ENCODE data around the gene TMEM14C. TPM values are rescaled to one million over a fixed set of nuclear protein-coding genes. Genes with fewer than 3 reads are reported as not detected.
A peak's percentile ranks its signal among the peaks of the same experiment; 100 is the strongest.

Gene TMEM14C
- total RNA-seq, 4 donors from 2014 or later = 87.9 to 136 (median 116) TPM

DNA sequence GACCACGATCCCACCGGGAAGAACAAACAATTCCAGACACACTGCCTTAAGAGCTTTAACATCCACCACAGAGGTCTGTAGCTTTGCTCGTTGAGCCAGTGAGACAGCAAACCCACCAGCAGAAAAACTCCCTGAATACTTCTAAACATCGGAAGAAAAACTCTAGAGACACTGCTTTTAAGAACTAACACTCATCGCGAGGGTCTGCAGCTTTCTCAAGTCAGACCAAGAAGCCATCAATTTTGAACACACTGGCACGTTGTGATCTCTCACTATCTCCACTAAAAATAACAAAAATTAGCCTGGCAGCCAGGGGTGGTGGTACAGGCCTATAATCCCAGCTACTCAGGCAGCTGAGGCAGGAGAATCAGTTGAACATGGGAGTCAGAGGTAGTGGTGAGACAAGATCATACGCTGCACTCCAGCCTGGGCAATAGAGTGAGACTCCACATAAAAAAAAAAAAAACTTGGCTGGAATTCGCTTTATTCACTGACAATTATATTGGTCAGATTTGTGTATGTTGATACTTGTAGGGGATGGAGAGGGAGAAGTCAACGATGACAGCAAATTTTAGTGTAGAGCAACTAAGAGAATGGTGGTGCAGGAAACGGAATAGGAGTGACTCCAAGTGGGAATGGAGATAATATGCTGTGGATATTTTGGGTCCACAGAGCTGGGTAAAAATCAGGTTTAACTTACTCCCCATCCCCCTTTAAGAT lies 860 bp upstream of the TMEM14C start:
- Histone ChIP-seq H3K4me3 (peak overlapping the region; percentile 27 to 82 (median 64)), H3K27ac (peak overlapping the region; percentile 47 to 91 (median 88)), H3K36me3 (peaks cover 0 to 24% (median 0%) of the 10 kb centered on the region in 3 donors), H3K9me3 (no peaks in the 10 kb centered on the region), H3K27me3 (no peaks in the 10 kb centered on the region), H3K4me1 (peaks cover 0 to 52% (median 11%) of the 10 kb centered on the region in 4 donors)
- 62 to 63% methylated on average over 11 of the region's 11 CpGs for WGBS, 2 donors
- TF ChIP-seq, protein P1, sequence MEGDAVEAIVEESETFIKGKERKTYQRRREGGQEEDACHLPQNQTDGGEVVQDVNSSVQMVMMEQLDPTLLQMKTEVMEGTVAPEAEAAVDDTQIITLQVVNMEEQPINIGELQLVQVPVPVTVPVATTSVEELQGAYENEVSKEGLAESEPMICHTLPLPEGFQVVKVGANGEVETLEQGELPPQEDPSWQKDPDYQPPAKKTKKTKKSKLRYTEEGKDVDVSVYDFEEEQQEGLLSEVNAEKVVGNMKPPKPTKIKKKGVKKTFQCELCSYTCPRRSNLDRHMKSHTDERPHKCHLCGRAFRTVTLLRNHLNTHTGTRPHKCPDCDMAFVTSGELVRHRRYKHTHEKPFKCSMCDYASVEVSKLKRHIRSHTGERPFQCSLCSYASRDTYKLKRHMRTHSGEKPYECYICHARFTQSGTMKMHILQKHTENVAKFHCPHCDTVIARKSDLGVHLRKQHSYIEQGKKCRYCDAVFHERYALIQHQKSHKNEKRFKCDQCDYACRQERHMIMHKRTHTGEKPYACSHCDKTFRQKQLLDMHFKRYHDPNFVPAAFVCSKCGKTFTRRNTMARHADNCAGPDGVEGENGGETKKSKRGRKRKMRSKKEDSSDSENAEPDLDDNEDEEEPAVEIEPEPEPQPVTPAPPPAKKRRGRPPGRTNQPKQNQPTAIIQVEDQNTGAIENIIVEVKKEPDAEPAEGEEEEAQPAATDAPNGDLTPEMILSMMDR (IDR thresholded peaks at IDR 0.05) = no peak
- TF ChIP-seq POLR2A (IDR thresholded peaks at IDR 0.05) (no peak), EP300 (IDR thresholded peaks at IDR 0.05) (no peak)
- DNase-seq (ENCODE audit: low spot score in 2 of 2) = no peak

DNA sequence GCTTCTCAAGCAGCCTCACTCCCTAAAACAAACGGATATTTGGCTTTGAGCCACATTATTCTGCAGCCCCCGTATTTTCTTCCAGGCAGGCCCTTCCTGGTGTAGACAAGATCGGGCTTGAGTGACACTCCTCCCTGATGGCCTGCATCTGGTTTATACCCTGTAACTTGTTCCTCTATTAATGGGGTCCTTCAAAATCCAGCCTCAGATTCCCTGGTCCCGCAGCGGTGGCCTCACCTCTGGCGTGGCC lies 375 bp upstream of the TMEM14C start:
- TF ChIP-seq, protein P1 (IDR thresholded peaks at IDR 0.05) = no peak
- TF ChIP-seq EP300 (IDR thresholded peaks at IDR 0.05) (no peak), POLR2A (IDR thresholded peaks at IDR 0.05) (no peak)
- Histone ChIP-seq H3K36me3 (peaks cover 0 to 28% (median 0%) of the 10 kb centered on the region in 3 donors), H3K9me3 (no peaks in the 10 kb centered on the region), H3K4me1 (peaks cover 0 to 52% (median 11%) of the 10 kb centered on the region in 4 donors), H3K27me3 (no peaks in the 10 kb centered on the region), H3K4me3 (peak overlapping the region; percentile 27 to 82 (median 64)), H3K27ac (peak overlapping the region; percentile 47 to 91 (median 88))
- no peak for DNase-seq (ENCODE audit: low spot score in 2 of 2)
- 1 to 2% methylated on average over 6 of the region's 6 CpGs for WGBS, 2 donors

DNA sequence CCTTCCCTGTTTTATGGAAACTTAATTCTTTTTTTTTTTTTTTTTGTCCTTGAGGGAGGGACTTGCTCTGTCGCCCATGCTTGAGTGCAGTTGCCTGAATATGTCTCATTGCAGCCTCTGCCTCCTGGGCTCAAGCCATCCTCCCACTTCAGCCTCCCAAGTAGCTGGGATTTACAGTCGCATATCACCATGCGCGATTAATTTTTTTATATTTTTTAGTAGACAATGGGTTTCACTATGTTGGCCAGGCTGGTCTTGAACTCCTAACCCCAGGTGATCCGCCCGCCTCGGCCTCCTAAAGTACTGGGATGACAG lies 654 bp downstream of the TMEM14C start:
- Histone ChIP-seq H3K4me3 (peak overlapping the region; percentile 51 to 82 (median 66)), H3K4me1 (peaks cover 0 to 52% (median 11%) of the 10 kb centered on the region in 4 donors), H3K9me3 (no peaks in the 10 kb centered on the region), H3K27ac (peak overlapping the region in 3 of 4 donors; percentile 82 to 91 (median 89)), H3K27me3 (no peaks in the 10 kb centered on the region), H3K36me3 (peaks cover 0 to 39% (median 0%) of the 10 kb centered on the region in 3 donors)
- no peak for DNase-seq (ENCODE audit: low spot score in 2 of 2)
- TF ChIP-seq EP300 (IDR thresholded peaks at IDR 0.05) (no peak), POLR2A (IDR thresholded peaks at IDR 0.05) (no peak)
- TF ChIP-seq, protein P1 (IDR thresholded peaks at IDR 0.05) = no peak
- 13 to 17% methylated on average over 7 of the region's 7 CpGs for WGBS, 2 donors

DNA sequence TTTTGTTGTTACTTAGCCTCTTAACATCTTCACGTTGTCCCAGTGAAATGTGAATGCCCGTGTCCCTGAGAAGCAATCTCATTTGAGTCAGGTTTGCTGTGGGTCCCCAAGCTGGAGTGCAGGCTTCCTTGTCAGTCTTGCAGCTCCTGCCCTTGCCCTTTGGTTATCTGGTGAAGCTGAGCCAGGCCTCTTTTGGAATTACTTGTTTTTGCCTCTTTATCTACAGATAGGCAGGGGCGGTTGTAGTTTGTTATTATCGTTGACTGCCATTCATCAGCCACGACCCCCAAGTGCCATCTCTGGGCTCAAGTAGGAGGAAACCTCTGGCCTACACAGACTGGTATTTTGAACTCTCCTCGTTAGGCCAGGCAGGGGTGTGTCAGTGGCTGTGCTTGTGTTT lies 2.2 kb downstream of the TMEM14C start:
- 67 to 78% methylated on average over 6 of the region's 6 CpGs for WGBS, 2 donors
- TF ChIP-seq POLR2A (IDR thresholded peaks at IDR 0.05) = no peak
- TF ChIP-seq EP300 (IDR thresholded peaks at IDR 0.05) = no peak
- TF ChIP-seq, protein P1 (IDR thresholded peaks at IDR 0.05) = no peak
- no peaks in the 10 kb centered on the region for H3K27me3 ChIP-seq
- DNase-seq (ENCODE audit: low spot score in 2 of 2) = no peak
- no peaks in the 10 kb centered on the region for H3K9me3 ChIP-seq
- no peak overlapping the region for H3K27ac ChIP-seq
- peaks cover 0 to 47% (median 11%) of the 10 kb centered on the region in 4 donors for H3K4me1 ChIP-seq
- H3K4me3 ChIP-seq = no peak overlapping the region
- H3K36me3 ChIP-seq = peaks cover 0 to 54% (median 2%) of the 10 kb centered on the region in 3 donors

DNA sequence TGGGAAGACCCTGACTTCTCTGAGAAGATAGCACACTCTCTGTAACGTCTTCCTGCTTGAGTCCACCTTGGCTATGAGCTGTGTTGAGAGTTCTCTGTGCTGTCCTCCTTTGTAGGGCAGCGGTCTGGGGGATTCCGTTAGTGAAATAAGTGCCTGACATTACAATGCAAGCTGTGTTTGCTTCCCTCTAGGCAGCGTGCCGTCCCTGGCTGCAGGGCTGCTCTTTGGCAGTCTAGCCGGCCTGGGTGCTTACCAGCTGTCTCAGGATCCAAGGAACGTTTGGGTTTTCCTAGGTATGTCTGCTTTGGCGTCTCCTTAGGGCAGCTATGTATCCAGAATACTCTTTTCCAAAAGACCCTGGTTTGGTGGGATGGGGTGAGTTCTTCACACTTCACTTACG lies 2.8 kb downstream of the TMEM14C start:
- TF ChIP-seq, protein P1 (IDR thresholded peaks at IDR 0.05) = no peak
- TF ChIP-seq POLR2A (IDR thresholded peaks at IDR 0.05) (no peak), EP300 (IDR thresholded peaks at IDR 0.05) (no peak)
- no peak overlapping the region for H3K27ac ChIP-seq
- DNase-seq (ENCODE audit: low spot score in 2 of 2) = no peak
- no peaks in the 10 kb centered on the region for H3K9me3 ChIP-seq
- no peak overlapping the region for H3K4me3 ChIP-seq
- H3K36me3 ChIP-seq = peaks cover 0 to 61% (median 2%) of the 10 kb centered on the region in 3 donors
- no peaks in the 10 kb centered on the region for H3K27me3 ChIP-seq
- H3K4me1 ChIP-seq = peaks cover 0 to 47% (median 11%) of the 10 kb centered on the region in 4 donors
- WGBS, 2 donors = 59 to 64% methylated on average over 9 of the region's 9 CpGs

Measured in tibial nerve (tissue), 4 donors.